Measurements from ENCODE around the gene USP4.
"Not testable (repeated sequence)": the region's sequence is repeated elsewhere in the genome, so short reads cannot be mapped to it uniquely, and the experiment has no call there.

Gene USP4

GRCh38 chr3:49236226-49236625 lies 103.6 kb downstream of the USP4 start:
- no peak overlapping the region for H3K4me3 ChIP-seq (ENCODE audit: low read depth, low read length)
- DNase-seq (ENCODE audit: low read depth) = no peak
- TF ChIP-seq POLR2A (IDR thresholded peaks at IDR 0.05; ENCODE audit: extremely low read depth, insufficient read length) (no peak), CTCF (IDR thresholded peaks at IDR 0.05; ENCODE audit: low read depth, low read length) (no peak), MYC (IDR thresholded peaks at IDR 0.05; ENCODE audit: low read depth, low read length) (no peak)
- TF ChIP-seq, protein P1, sequence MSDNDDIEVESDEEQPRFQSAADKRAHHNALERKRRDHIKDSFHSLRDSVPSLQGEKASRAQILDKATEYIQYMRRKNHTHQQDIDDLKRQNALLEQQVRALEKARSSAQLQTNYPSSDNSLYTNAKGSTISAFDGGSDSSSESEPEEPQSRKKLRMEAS (IDR thresholded peaks at IDR 0.05; ENCODE audit: low read depth, low read length) = no peak

GRCh38 chr3:49228817-49229216 lies 111.0 kb downstream of the USP4 start:
- not testable (repeated sequence) for H3K4me3 ChIP-seq (ENCODE audit: low read depth, low read length); DNase-seq (ENCODE audit: low read depth)

Measured in NB4 (cell line).